ENCODE data around the gene TMEM154.

TMEM154 gene

GRCh38 chr4:152689615-152690501 lies 10.1 kb upstream of the TMEM154 start:
- no peak for DNase-seq (ENCODE audit: low read depth, low spot score)

GRCh38 chr4:152687974-152688599 lies 8.3 kb upstream of the TMEM154 start:
- no peak for DNase-seq (ENCODE audit: low read depth, low spot score)
- TF ChIP-seq CTCF (IDR thresholded peaks at IDR 0.05; ENCODE audit: insufficient read depth, low read length, missing control alignments), result no peak
- ChIA-PET POLR2A (no interaction called here), CTCF (interaction anchor here (0.7 kb wide), 1 partner anchor 48 kb away, joined by 3 read pairs; no protein-coding TSS in a partner anchor)
- no peak overlapping the region for H3K4me3 ChIP-seq (ENCODE audit: low read depth, low read length)

More at GRCh38 chr4:152689615-152690501, 10.1 kb upstream of the TMEM154 start:
- ChIA-PET CTCF (no interaction called here), POLR2A (no interaction called here)
- H3K4me3 ChIP-seq (ENCODE audit: low read depth, low read length), result no peak overlapping the region
- no peak for TF ChIP-seq CTCF (IDR thresholded peaks at IDR 0.05; ENCODE audit: insufficient read depth, low read length, missing control alignments)

- POLR2A ChIA-PET, result no interaction called here
- CTCF ChIA-PET, result no interaction called here
- no peak overlapping the region for H3K4me3 ChIP-seq (ENCODE audit: low read depth, low read length)
- TF ChIP-seq CTCF (IDR thresholded peaks at IDR 0.05; ENCODE audit: insufficient read depth, low read length, missing control alignments), result no peak
- DNase-seq (ENCODE audit: low read depth, low spot score), result no peak
Observed at GRCh38 chr4:152686452-152687013, 6.7 kb upstream of the TMEM154 start.

GRCh38 chr4:152684587-152684986 lies 4.8 kb upstream of the TMEM154 start:
- ChIA-PET POLR2A (no interaction called here), CTCF (no interaction called here)
- no peak for TF ChIP-seq CTCF (IDR thresholded peaks at IDR 0.05; ENCODE audit: insufficient read depth, low read length, missing control alignments)
- no peak for DNase-seq (ENCODE audit: low read depth, low spot score)
- H3K4me3 ChIP-seq (ENCODE audit: low read depth, low read length), result no peak overlapping the region

GRCh38 chr4:152684007-152684406 lies 4.2 kb upstream of the TMEM154 start:
- no peak for TF ChIP-seq CTCF (IDR thresholded peaks at IDR 0.05; ENCODE audit: insufficient read depth, low read length, missing control alignments)
- POLR2A ChIA-PET, result no interaction called here
- no peak overlapping the region for H3K4me3 ChIP-seq (ENCODE audit: low read depth, low read length)
- CTCF ChIA-PET, result no interaction called here
- DNase-seq (ENCODE audit: low read depth, low spot score), result no peak

Data from AG04449 (cell line).